GM23338 (cell line): ENCODE results near the gene EFCAB8.

Source experiments
- CREB1 ChIP-seq: fragments of 250-450 bp; sonication (Bioruptor Pico); IDR thresholded peaks from 2 replicates; pipeline ENCODE4 v1.5.0; 2020; ENCODE audit warnings: low read depth, mild to moderate bottlenecking, moderate library complexity
- EZH2 ChIP-seq: fragments of 200-600 bp; sonication (generic); IDR thresholded peaks from one replicate; pipeline ENCODE4 v1.8.0; 2017; ENCODE audit warnings: antibody characterized with exemption, mild to moderate bottlenecking, low read depth; ENCODE audit not compliant: unreplicated experiment
- EZH2phosphoT487 ChIP-seq: fragments of 200-600 bp; sonication (generic); IDR thresholded peaks from one replicate; pipeline ENCODE4 v1.8.1; 2018; ENCODE audit warnings: antibody characterized with exemption; ENCODE audit not compliant: unreplicated experiment
- NANOG ChIP-seq: IDR thresholded peaks from 2 replicates; pipeline ENCODE4 v1.6.1; 2016; ENCODE audit warnings: antibody characterized with exemption, borderline replicate concordance
- POLR2AphosphoS5 ChIP-seq: IDR thresholded peaks from 2 replicates; pipeline ENCODE4 v1.6.1; 2016; ENCODE audit warnings: antibody characterized with exemption, low read depth
- ZNF331 ChIP-seq: fragments of 250-450 bp; sonication (Bioruptor Pico); IDR thresholded peaks from 2 replicates; pipeline ENCODE4 v1.5.0; 2020; ENCODE audit warnings: low read depth, mild to moderate bottlenecking, moderate library complexity
- TF ChIP-seq, protein P1 (sequence below), 2 experiments: fragments of 200-600 bp in 1 of 2; sonication (generic) in 1 of 2; conservative IDR thresholded peaks; 2 replicates each; pipeline versions ENCODE4 v1.5.1 to v1.6.1; 2016 to 2017; ENCODE audit warnings: antibody characterized with exemption in 2 of 2, low read depth in 2 of 2, mild to moderate bottlenecking in 2 of 2, moderate library complexity in 1 of 2
- TF ChIP-seq, protein P2 (sequence below): IDR thresholded peaks from one replicate; pipeline ENCODE4 v1.6.1; 2018; ENCODE audit warnings: antibody characterized with exemption; ENCODE audit not compliant: unreplicated experiment
- TF ChIP-seq, protein P3 (sequence below): IDR thresholded peaks from 2 replicates; pipeline ENCODE4 v1.6.1; 2016; ENCODE audit warnings: antibody characterized with exemption

GRCh38 chr20:32847964-32848363 is 10.8 kb upstream of the EFCAB8 start:
- TF ChIP-seq, protein P1, sequence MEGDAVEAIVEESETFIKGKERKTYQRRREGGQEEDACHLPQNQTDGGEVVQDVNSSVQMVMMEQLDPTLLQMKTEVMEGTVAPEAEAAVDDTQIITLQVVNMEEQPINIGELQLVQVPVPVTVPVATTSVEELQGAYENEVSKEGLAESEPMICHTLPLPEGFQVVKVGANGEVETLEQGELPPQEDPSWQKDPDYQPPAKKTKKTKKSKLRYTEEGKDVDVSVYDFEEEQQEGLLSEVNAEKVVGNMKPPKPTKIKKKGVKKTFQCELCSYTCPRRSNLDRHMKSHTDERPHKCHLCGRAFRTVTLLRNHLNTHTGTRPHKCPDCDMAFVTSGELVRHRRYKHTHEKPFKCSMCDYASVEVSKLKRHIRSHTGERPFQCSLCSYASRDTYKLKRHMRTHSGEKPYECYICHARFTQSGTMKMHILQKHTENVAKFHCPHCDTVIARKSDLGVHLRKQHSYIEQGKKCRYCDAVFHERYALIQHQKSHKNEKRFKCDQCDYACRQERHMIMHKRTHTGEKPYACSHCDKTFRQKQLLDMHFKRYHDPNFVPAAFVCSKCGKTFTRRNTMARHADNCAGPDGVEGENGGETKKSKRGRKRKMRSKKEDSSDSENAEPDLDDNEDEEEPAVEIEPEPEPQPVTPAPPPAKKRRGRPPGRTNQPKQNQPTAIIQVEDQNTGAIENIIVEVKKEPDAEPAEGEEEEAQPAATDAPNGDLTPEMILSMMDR (conservative IDR thresholded peaks at IDR 0.05; ENCODE audit: low read depth in 2 of 2) = no peak
- TF ChIP-seq EZH2phosphoT487 (no peak), CREB1 (CRISPR knock-in tag) (no peak), EZH2 (no peak), POLR2AphosphoS5 (no peak), ZNF331 (CRISPR knock-in tag) (no peak), NANOG (no peak)
- TF ChIP-seq, protein P2, sequence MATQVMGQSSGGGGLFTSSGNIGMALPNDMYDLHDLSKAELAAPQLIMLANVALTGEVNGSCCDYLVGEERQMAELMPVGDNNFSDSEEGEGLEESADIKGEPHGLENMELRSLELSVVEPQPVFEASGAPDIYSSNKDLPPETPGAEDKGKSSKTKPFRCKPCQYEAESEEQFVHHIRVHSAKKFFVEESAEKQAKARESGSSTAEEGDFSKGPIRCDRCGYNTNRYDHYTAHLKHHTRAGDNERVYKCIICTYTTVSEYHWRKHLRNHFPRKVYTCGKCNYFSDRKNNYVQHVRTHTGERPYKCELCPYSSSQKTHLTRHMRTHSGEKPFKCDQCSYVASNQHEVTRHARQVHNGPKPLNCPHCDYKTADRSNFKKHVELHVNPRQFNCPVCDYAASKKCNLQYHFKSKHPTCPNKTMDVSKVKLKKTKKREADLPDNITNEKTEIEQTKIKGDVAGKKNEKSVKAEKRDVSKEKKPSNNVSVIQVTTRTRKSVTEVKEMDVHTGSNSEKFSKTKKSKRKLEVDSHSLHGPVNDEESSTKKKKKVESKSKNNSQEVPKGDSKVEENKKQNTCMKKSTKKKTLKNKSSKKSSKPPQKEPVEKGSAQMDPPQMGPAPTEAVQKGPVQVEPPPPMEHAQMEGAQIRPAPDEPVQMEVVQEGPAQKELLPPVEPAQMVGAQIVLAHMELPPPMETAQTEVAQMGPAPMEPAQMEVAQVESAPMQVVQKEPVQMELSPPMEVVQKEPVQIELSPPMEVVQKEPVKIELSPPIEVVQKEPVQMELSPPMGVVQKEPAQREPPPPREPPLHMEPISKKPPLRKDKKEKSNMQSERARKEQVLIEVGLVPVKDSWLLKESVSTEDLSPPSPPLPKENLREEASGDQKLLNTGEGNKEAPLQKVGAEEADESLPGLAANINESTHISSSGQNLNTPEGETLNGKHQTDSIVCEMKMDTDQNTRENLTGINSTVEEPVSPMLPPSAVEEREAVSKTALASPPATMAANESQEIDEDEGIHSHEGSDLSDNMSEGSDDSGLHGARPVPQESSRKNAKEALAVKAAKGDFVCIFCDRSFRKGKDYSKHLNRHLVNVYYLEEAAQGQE = no peak
- TF ChIP-seq, protein P3, sequence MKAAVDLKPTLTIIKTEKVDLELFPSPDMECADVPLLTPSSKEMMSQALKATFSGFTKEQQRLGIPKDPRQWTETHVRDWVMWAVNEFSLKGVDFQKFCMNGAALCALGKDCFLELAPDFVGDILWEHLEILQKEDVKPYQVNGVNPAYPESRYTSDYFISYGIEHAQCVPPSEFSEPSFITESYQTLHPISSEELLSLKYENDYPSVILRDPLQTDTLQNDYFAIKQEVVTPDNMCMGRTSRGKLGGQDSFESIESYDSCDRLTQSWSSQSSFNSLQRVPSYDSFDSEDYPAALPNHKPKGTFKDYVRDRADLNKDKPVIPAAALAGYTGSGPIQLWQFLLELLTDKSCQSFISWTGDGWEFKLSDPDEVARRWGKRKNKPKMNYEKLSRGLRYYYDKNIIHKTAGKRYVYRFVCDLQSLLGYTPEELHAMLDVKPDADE = no peak
